ENCODE measurements around the gene ATP2B2. TPM values are rescaled to one million over a fixed set of nuclear protein-coding genes. Genes with fewer than 3 reads are reported as not detected.

The ATP2B2 gene
- total RNA-seq, 4 donors from 2014 or later = 0.31 to 2.9 (median 1.8) TPM

- TF ChIP-seq POLR2A (IDR thresholded peaks at IDR 0.05) (no peak), CTCF (IDR thresholded peaks at IDR 0.05 in 4 of 5, conservative IDR thresholded peaks at IDR 0.05 in 1 of 5) (no peak)
- Histone ChIP-seq H3K36me3 (no peaks in the 10 kb centered on the region), H3K4me1 (peaks cover 14 to 20% of the 10 kb centered on the region in 2 donors), H3K27me3 (no peaks in the 10 kb centered on the region), H3K27ac (no peak overlapping the region), H3K4me3 (no peak overlapping the region), H3K9me3 (no peaks in the 10 kb centered on the region)
- ATAC-seq (no peak), DNase-seq (no peak)
- in situ Hi-C loops (cut with MboI; ENCODE audit: low sequenced_read_pairs in 4 of 4) = no loop called here
- intact Hi-C loops (cut with DNase I; ENCODE audit: low total_unique reads) = loop anchor here (10.0 kb wide), 1 partner anchor 181 kb away; no protein-coding TSS in a partner anchor
Measured at GRCh38 chr3:10513306-10513705, 7.9 kb upstream of the ATP2B2 start.

GRCh38 chr3:10512687-10513086 is 7.3 kb upstream of the ATP2B2 start:
- no peaks in the 10 kb centered on the region for H3K36me3 ChIP-seq
- H3K4me1 ChIP-seq = peaks cover 9 to 14% of the 10 kb centered on the region in 2 donors
- in situ Hi-C loops (cut with MboI; ENCODE audit: low sequenced_read_pairs in 4 of 4) = no loop called here
- H3K27me3 ChIP-seq = no peaks in the 10 kb centered on the region
- no peak overlapping the region for H3K27ac ChIP-seq
- intact Hi-C loops (cut with DNase I; ENCODE audit: low total_unique reads) = loop anchor here (10.0 kb wide), 1 partner anchor 182 kb away; no protein-coding TSS in a partner anchor
- no peak for DNase-seq
- no peak for ATAC-seq
- H3K9me3 ChIP-seq = no peaks in the 10 kb centered on the region
- H3K4me3 ChIP-seq = no peak overlapping the region
- TF ChIP-seq CTCF (IDR thresholded peaks at IDR 0.05 in 4 of 5, conservative IDR thresholded peaks at IDR 0.05 in 1 of 5) (no peak), POLR2A (IDR thresholded peaks at IDR 0.05) (no peak)

GRCh38 chr3:10511809-10512494 is 6.6 kb upstream of the ATP2B2 start:
- no peak overlapping the region for H3K4me3 ChIP-seq
- no peak for DNase-seq
- intact Hi-C loops (cut with DNase I; ENCODE audit: low total_unique reads) (loop anchor here (10.0 kb wide), 1 partner anchor 183 kb away; no protein-coding TSS in a partner anchor), in situ Hi-C loops (cut with MboI; ENCODE audit: low sequenced_read_pairs in 4 of 4) (no loop called here)
- no peaks in the 10 kb centered on the region for H3K36me3 ChIP-seq
- H3K27me3 ChIP-seq = no peaks in the 10 kb centered on the region
- ATAC-seq = no peak
- TF ChIP-seq POLR2A (IDR thresholded peaks at IDR 0.05) (no peak), CTCF (IDR thresholded peaks at IDR 0.05 in 4 of 5, conservative IDR thresholded peaks at IDR 0.05 in 1 of 5) (no peak)
- no peaks in the 10 kb centered on the region for H3K9me3 ChIP-seq
- H3K4me1 ChIP-seq = peaks cover 2 to 6% of the 10 kb centered on the region in 2 donors
- no peak overlapping the region for H3K27ac ChIP-seq

GRCh38 chr3:10510743-10511432 is 5.5 kb upstream of the ATP2B2 start:
- no peak for ATAC-seq
- Histone ChIP-seq H3K9me3 (no peaks in the 10 kb centered on the region), H3K36me3 (no peaks in the 10 kb centered on the region), H3K27me3 (no peaks in the 10 kb centered on the region), H3K4me1 (no peaks in the 10 kb centered on the region), H3K4me3 (no peak overlapping the region), H3K27ac (no peak overlapping the region)
- in situ Hi-C loops (cut with MboI; ENCODE audit: low sequenced_read_pairs in 4 of 4) = no loop called here
- intact Hi-C loops (cut with DNase I; ENCODE audit: low total_unique reads) = loop anchor here (10.0 kb wide), 1 partner anchor 184 kb away; no protein-coding TSS in a partner anchor
- TF ChIP-seq POLR2A (IDR thresholded peaks at IDR 0.05) = no peak
- TF ChIP-seq CTCF (IDR thresholded peaks at IDR 0.05 in 4 of 5, conservative IDR thresholded peaks at IDR 0.05 in 1 of 5) = no peak
- DNase-seq = no peak
